ENCODE measurements around the gene RFX2. TPM values are rescaled to one million over a fixed set of nuclear protein-coding genes. Genes with fewer than 3 reads are reported as not detected.

RFX2 gene
- total and polyA plus RNA-seq, 9 of the 15 experiments (the other 6 are each of a cell fraction or from before 2014, with no cell fraction given): 3.6 to 18.7 (median 8.7) TPM

DNA sequence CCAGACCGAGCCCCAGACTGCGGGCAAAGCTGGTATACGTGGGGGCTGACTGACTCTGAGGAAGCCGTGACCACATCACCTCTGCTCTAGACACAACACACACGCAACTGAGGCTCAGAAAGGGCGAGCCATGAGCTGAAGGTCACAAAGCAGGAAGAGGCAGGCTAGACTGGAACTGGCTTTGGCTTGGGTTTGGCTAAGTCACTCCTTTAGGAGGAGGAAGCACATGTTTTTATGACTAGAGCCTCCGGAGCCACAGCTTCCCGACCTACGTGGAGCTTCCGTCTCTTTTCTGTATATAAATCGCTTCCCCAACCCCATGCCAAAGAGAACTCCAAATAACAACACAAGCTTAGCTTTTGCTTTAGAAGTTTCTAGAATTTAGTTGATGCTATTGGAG, 48.0 kb downstream of the RFX2 start (continued):
- TF ChIP-seq, protein P1, sequence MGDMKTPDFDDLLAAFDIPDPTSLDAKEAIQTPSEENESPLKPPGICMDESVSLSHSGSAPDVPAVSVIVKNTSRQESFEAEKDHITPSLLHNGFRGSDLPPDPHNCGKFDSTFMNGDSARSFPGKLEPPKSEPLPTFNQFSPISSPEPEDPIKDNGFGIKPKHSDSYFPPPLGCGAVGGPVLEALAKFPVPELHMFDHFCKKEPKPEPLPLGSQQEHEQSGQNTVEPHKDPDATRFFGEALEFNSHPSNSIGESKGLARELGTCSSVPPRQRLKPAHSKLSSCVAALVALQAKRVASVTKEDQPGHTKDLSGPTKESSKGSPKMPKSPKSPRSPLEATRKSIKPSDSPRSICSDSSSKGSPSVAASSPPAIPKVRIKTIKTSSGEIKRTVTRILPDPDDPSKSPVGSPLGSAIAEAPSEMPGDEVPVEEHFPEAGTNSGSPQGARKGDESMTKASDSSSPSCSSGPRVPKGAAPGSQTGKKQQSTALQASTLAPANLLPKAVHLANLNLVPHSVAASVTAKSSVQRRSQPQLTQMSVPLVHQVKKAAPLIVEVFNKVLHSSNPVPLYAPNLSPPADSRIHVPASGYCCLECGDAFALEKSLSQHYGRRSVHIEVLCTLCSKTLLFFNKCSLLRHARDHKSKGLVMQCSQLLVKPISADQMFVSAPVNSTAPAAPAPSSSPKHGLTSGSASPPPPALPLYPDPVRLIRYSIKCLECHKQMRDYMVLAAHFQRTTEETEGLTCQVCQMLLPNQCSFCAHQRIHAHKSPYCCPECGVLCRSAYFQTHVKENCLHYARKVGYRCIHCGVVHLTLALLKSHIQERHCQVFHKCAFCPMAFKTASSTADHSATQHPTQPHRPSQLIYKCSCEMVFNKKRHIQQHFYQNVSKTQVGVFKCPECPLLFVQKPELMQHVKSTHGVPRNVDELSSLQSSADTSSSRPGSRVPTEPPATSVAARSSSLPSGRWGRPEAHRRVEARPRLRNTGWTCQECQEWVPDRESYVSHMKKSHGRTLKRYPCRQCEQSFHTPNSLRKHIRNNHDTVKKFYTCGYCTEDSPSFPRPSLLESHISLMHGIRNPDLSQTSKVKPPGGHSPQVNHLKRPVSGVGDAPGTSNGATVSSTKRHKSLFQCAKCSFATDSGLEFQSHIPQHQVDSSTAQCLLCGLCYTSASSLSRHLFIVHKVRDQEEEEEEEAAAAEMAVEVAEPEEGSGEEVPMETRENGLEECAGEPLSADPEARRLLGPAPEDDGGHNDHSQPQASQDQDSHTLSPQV (IDR thresholded peaks at IDR 0.05): peak; percentile 64; the same call in 1 of the 2 replicates
- TF ChIP-seq, protein P2, sequence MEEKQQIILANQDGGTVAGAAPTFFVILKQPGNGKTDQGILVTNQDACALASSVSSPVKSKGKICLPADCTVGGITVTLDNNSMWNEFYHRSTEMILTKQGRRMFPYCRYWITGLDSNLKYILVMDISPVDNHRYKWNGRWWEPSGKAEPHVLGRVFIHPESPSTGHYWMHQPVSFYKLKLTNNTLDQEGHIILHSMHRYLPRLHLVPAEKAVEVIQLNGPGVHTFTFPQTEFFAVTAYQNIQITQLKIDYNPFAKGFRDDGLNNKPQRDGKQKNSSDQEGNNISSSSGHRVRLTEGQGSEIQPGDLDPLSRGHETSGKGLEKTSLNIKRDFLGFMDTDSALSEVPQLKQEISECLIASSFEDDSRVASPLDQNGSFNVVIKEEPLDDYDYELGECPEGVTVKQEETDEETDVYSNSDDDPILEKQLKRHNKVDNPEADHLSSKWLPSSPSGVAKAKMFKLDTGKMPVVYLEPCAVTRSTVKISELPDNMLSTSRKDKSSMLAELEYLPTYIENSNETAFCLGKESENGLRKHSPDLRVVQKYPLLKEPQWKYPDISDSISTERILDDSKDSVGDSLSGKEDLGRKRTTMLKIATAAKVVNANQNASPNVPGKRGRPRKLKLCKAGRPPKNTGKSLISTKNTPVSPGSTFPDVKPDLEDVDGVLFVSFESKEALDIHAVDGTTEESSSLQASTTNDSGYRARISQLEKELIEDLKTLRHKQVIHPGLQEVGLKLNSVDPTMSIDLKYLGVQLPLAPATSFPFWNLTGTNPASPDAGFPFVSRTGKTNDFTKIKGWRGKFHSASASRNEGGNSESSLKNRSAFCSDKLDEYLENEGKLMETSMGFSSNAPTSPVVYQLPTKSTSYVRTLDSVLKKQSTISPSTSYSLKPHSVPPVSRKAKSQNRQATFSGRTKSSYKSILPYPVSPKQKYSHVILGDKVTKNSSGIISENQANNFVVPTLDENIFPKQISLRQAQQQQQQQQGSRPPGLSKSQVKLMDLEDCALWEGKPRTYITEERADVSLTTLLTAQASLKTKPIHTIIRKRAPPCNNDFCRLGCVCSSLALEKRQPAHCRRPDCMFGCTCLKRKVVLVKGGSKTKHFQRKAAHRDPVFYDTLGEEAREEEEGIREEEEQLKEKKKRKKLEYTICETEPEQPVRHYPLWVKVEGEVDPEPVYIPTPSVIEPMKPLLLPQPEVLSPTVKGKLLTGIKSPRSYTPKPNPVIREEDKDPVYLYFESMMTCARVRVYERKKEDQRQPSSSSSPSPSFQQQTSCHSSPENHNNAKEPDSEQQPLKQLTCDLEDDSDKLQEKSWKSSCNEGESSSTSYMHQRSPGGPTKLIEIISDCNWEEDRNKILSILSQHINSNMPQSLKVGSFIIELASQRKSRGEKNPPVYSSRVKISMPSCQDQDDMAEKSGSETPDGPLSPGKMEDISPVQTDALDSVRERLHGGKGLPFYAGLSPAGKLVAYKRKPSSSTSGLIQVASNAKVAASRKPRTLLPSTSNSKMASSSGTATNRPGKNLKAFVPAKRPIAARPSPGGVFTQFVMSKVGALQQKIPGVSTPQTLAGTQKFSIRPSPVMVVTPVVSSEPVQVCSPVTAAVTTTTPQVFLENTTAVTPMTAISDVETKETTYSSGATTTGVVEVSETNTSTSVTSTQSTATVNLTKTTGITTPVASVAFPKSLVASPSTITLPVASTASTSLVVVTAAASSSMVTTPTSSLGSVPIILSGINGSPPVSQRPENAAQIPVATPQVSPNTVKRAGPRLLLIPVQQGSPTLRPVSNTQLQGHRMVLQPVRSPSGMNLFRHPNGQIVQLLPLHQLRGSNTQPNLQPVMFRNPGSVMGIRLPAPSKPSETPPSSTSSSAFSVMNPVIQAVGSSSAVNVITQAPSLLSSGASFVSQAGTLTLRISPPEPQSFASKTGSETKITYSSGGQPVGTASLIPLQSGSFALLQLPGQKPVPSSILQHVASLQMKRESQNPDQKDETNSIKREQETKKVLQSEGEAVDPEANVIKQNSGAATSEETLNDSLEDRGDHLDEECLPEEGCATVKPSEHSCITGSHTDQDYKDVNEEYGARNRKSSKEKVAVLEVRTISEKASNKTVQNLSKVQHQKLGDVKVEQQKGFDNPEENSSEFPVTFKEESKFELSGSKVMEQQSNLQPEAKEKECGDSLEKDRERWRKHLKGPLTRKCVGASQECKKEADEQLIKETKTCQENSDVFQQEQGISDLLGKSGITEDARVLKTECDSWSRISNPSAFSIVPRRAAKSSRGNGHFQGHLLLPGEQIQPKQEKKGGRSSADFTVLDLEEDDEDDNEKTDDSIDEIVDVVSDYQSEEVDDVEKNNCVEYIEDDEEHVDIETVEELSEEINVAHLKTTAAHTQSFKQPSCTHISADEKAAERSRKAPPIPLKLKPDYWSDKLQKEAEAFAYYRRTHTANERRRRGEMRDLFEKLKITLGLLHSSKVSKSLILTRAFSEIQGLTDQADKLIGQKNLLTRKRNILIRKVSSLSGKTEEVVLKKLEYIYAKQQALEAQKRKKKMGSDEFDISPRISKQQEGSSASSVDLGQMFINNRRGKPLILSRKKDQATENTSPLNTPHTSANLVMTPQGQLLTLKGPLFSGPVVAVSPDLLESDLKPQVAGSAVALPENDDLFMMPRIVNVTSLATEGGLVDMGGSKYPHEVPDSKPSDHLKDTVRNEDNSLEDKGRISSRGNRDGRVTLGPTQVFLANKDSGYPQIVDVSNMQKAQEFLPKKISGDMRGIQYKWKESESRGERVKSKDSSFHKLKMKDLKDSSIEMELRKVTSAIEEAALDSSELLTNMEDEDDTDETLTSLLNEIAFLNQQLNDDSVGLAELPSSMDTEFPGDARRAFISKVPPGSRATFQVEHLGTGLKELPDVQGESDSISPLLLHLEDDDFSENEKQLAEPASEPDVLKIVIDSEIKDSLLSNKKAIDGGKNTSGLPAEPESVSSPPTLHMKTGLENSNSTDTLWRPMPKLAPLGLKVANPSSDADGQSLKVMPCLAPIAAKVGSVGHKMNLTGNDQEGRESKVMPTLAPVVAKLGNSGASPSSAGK (IDR thresholded peaks at IDR 0.05): peak; percentile 52
- no peak for TF ChIP-seq ZNF431 (CRISPR knock-in tag; IDR thresholded peaks at IDR 0.05)
- no peak for TF ChIP-seq GATA2 (CRISPR knock-in tag; IDR thresholded peaks at IDR 0.05)
- no peak for TF ChIP-seq ZNF766 (CRISPR knock-in tag; conservative IDR thresholded peaks at IDR 0.05)
- TF ChIP-seq ZNF668 (CRISPR knock-in tag; IDR thresholded peaks at IDR 0.05): no peak
- TF ChIP-seq PTRF (tag; IDR thresholded peaks at IDR 0.05): no peak
- TF ChIP-seq RB1 (IDR thresholded peaks at IDR 0.05; ENCODE audit: low read depth): no peak
- TF ChIP-seq, protein P3, sequence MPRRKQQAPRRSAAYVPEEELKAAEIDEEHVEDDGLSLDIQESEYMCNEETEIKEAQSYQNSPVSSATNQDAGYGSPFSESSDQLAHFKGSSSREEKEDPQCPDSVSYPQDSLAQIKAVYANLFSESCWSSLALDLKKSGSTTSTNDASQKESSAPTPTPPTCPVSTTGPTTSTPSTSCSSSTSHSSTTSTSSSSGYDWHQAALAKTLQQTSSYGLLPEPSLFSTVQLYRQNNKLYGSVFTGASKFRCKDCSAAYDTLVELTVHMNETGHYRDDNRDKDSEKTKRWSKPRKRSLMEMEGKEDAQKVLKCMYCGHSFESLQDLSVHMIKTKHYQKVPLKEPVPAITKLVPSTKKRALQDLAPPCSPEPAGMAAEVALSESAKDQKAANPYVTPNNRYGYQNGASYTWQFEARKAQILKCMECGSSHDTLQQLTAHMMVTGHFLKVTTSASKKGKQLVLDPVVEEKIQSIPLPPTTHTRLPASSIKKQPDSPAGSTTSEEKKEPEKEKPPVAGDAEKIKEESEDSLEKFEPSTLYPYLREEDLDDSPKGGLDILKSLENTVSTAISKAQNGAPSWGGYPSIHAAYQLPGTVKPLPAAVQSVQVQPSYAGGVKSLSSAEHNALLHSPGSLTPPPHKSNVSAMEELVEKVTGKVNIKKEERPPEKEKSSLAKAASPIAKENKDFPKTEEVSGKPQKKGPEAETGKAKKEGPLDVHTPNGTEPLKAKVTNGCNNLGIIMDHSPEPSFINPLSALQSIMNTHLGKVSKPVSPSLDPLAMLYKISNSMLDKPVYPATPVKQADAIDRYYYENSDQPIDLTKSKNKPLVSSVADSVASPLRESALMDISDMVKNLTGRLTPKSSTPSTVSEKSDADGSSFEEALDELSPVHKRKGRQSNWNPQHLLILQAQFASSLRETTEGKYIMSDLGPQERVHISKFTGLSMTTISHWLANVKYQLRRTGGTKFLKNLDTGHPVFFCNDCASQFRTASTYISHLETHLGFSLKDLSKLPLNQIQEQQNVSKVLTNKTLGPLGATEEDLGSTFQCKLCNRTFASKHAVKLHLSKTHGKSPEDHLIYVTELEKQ (CRISPR knock-in tag; IDR thresholded peaks at IDR 0.05): no peak
- TF ChIP-seq BCOR (IDR thresholded peaks at IDR 0.05): peak; percentile 24; the same call in 1 of the 2 replicates
